Measurements from ENCODE around the gene PNPLA7.

DNA sequence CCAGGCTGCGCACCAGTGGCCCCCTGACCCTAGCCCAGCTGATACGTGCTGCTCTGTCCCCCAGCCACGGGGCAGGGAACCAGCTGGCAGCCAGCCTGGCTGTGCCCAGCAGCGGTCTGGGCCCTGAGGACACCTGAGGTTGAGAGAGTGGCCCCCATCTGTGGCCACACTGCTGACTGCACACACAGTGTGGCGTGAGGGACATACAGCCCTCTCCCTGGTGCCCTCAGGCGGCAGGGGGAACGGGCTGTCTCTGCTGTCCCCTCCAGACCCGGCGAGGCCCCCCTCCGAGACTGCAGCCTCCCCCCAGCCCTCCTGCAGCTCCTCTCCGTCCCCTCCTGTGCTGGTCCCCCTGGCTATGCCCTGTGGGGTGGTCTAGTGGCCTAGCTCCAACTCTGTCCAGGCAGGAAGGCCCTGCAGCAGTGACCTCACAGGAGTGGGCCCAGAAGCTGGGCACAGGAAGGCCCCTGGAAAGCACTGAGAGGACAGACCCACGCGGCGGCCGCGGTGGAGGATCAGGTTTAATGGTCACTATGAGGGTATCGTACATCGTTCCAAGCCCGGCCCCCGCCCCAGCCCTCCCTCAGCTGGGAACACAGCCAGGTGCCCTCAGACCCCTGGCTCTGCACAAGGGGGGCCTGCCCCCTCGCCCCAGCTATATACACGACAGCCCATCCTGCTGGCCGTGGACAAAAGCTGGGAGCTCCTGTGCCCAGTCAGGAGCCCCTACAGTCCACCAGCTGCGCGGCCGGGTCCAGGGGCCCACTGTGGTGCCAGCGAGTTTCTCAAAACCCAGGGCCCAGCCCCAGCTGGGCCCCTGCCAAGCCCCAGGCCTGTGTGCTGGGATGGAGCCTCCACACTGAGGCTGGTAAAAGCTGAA, 102.2 kb downstream of the PNPLA7 start:
- TF ChIP-seq, protein P1, sequence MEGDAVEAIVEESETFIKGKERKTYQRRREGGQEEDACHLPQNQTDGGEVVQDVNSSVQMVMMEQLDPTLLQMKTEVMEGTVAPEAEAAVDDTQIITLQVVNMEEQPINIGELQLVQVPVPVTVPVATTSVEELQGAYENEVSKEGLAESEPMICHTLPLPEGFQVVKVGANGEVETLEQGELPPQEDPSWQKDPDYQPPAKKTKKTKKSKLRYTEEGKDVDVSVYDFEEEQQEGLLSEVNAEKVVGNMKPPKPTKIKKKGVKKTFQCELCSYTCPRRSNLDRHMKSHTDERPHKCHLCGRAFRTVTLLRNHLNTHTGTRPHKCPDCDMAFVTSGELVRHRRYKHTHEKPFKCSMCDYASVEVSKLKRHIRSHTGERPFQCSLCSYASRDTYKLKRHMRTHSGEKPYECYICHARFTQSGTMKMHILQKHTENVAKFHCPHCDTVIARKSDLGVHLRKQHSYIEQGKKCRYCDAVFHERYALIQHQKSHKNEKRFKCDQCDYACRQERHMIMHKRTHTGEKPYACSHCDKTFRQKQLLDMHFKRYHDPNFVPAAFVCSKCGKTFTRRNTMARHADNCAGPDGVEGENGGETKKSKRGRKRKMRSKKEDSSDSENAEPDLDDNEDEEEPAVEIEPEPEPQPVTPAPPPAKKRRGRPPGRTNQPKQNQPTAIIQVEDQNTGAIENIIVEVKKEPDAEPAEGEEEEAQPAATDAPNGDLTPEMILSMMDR (IDR thresholded peaks at IDR 0.05) = no peak
- TF ChIP-seq POLR2A (IDR thresholded peaks at IDR 0.05) = no peak
- no peak for TF ChIP-seq POLR2AphosphoS5 (IDR thresholded peaks at IDR 0.05; ENCODE audit: insufficient read depth in 1 of 2, low read depth in 1 of 2)
